GM04504 (cell line): ENCODE data around the gene CKMT1B.
"Not testable (repeated sequence)": the region's sequence is repeated elsewhere in the genome, so short reads cannot be mapped to it uniquely, and the experiment has no call there.

Experiments used
- DNase-seq: peaks from one replicate; pipeline ENCODE4 v3.0.0-alpha.2; 2012; ENCODE audit warnings: low read depth

Gene CKMT1B

GRCh38 chr15:43593328-43594190, at the start of gene CKMT1B:
Gene CKMT1B (plus strand): TSS chr15:43594027. CDS start chr15:43594219, 192 bp downstream.
- DNase-seq: not testable (repeated sequence)

DNA sequence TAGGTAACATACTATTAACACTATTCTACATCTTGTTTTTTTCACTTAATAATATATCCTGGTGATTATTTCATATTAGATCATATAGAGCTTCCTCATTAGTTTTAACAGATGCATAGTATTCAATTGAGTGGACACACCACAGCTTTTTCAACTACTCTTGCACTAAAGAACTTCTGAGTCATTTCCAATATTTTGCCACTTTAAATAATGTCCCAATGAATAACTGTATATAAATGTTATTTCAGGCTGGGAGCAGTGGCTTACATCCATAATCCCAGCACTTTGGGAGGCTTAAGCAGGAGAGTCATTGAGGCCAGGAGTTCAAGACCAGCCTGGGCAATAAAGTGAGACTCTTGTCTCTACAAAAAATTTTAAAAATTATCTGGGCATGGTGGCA, 49.6 kb upstream of the CKMT1B start:
- no peak for DNase-seq

DNA sequence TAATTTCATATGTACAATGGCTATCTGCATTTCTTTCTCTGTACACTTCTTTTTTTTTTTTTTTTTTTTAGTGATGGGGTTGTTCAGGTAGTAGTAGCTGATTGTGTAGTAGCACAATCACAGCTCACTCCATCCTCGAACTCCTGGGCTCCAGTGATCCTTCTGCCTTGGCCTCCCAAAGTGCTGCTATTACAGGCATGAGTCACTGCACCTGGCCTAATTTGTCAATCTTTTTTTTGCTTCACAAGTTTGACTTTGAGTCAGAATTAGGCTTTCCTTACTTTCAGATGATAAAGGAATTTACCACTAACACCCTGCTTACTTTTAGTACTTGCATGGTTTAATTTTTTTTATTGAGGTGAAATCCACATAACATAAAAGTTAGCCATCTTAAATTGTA, 48.4 kb upstream of the CKMT1B start:
- no peak for DNase-seq

- DNase-seq: no peak
Observed at GRCh38 chr15:43547539-43547938, 46.3 kb upstream of the CKMT1B start.

GRCh38 chr15:43550527-43551363, 43.1 kb upstream of the CKMT1B start:
- peak; percentile 75 for DNase-seq

DNA sequence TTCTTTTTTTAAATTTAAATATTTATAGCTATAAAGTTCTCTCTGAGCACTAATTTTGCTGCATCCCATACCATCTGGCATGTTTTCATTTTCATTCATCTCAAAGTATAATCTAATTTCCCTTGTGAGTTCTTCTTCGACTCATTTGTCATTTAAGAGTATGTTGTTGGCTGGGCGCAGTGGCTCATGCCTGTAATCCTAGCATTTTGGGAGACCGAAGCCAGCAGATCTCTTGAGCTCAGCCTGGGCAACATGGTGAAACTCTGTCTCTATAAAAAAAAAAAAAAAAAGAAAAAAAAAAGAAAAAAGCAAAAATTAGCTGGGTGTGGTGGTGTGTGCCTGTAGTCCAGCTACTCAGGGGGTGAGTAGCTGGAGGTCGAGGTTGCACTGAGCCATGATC, 41.6 kb upstream of the CKMT1B start:
- DNase-seq: no peak

DNA sequence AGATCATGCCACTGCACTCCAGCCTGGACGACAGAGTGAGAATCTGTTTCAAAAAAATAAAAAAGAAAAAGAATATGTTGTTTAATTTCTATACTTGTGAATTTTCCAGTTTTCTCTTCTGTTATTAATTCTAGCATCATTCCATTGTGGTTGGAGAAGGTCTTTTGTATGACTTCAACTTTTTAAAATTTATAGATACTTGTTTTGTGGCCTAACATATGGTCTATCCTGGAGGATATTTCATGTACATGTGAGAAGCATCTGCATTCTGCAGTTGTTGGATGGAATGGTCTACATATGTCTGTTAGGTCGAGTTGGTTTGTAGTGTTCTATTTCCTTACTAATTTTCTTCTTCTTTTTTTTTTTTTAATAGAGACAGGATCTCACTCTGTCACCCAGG, 40.8 kb upstream of the CKMT1B start:
- peak; percentile 35 for DNase-seq

GRCh38 chr15:43562753-43563152, 31.1 kb upstream of the CKMT1B start:
- not testable (repeated sequence) for DNase-seq

- DNase-seq: not testable (repeated sequence)
Observed at GRCh38 chr15:43563793-43564192, 30.0 kb upstream of the CKMT1B start.

- not testable (repeated sequence) for DNase-seq
Observed at GRCh38 chr15:43566615-43567014, 27.2 kb upstream of the CKMT1B start.

- DNase-seq: not testable (repeated sequence)
Observed at GRCh38 chr15:43574607-43575006, 19.2 kb upstream of the CKMT1B start.

GRCh38 chr15:43589778-43590466, 3.9 kb upstream of the CKMT1B start, which contains the start of gene PPIP5K1:
Gene PPIP5K1 (minus strand): TSS chr15:43590208. CDS start chr15:43584504, 5,704 bp downstream.
- DNase-seq: not testable (repeated sequence)

DNA sequence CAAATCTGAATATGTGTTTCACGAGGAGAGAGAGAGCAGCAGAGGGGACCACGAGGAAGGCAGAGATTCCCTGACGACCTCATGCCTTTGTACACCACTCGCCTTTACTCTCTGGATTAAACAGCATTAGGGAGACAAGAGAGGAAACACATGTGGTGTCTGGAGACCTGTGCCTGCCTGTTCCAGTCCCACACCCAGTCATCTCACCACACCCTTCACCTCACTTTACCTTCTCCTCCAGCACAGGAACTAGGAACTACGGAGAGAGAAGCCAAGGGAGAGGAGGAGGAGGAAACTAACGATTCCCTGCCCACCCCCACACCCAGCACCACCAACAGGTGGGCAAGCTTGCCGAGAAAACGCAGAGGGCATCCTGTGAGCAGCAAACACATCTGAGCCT, 986 bp upstream of the CKMT1B start:
- not testable (repeated sequence) for DNase-seq

- DNase-seq: not testable (repeated sequence)
Observed at GRCh38 chr15:43599131-43599530, 5.3 kb downstream of the CKMT1B start.

- not testable (repeated sequence) for DNase-seq
Observed at GRCh38 chr15:43600200-43600599, 6.4 kb downstream of the CKMT1B start.

GRCh38 chr15:43602233-43602632, 8.4 kb downstream of the CKMT1B start:
- DNase-seq: not testable (repeated sequence)

- DNase-seq: not testable (repeated sequence)
Observed at GRCh38 chr15:43617750-43618149, 23.9 kb downstream of the CKMT1B start.

- not testable (repeated sequence) for DNase-seq
Observed at GRCh38 chr15:43618700-43619099, 24.9 kb downstream of the CKMT1B start, which contains the start of gene STRC. Gene STRC (minus strand): TSS chr15:43618800. CDS start chr15:43618722, 78 bp downstream.

GRCh38 chr15:43622068-43622799, 28.4 kb downstream of the CKMT1B start:
- DNase-seq: not testable (repeated sequence)

GRCh38 chr15:43625106-43625505, 31.3 kb downstream of the CKMT1B start:
- no peak for DNase-seq

GRCh38 chr15:43626937-43627336, 33.1 kb downstream of the CKMT1B start:
- DNase-seq: not testable (repeated sequence)
